ENCODE data around the gene GPR148.
"Not testable (repeated sequence)": the region's sequence is repeated elsewhere in the genome, so short reads cannot be mapped to it uniquely, and the experiment has no call there.

The GPR148 gene, protein sequence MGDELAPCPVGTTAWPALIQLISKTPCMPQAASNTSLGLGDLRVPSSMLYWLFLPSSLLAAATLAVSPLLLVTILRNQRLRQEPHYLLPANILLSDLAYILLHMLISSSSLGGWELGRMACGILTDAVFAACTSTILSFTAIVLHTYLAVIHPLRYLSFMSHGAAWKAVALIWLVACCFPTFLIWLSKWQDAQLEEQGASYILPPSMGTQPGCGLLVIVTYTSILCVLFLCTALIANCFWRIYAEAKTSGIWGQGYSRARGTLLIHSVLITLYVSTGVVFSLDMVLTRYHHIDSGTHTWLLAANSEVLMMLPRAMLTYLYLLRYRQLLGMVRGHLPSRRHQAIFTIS

GRCh38 chr2:130728549-130729316 lies at the start of gene GPR148:
GPR148 (plus strand) TSS chr2:130729070; CDS start chr2:130729152, 82 bp downstream.
- DNase-seq (ENCODE audit: low spot score): no peak

- DNase-seq (ENCODE audit: low spot score): not testable (repeated sequence)
Measured at GRCh38 chr2:130692041-130692770, 36.7 kb upstream of the GPR148 start.

- DNase-seq (ENCODE audit: low spot score): peak; percentile 11
Measured at GRCh38 chr2:130693474-130693873, 35.4 kb upstream of the GPR148 start.

- not testable (repeated sequence) for DNase-seq (ENCODE audit: low spot score)
Measured at GRCh38 chr2:130703250-130703649, 25.6 kb upstream of the GPR148 start.

DNA sequence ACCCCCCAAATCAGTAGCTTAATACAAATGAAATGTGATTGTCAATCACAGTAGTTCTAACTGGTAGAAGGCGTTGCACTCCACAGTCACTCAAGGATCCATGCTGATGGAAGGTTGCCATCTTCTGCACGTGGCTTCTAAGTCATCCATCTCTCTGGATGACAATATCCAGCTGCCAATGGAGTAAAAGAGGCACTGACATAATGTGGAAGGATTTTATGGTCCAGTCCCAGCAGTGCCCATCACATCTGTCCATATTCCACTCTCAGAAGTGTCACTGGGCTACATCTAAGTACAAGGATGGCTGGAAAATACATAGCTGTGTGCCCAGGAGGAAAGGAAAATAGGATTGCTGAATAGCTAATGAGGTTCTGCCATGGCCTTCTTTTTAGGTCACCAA lies 14.1 kb upstream of the GPR148 start:
- not testable (repeated sequence) for DNase-seq (ENCODE audit: low spot score)

GRCh38 chr2:130720036-130720435 lies 8.8 kb upstream of the GPR148 start:
- DNase-seq (ENCODE audit: low spot score): no peak

GRCh38 chr2:130720528-130720927 lies 8.3 kb upstream of the GPR148 start:
- DNase-seq (ENCODE audit: low spot score): no peak

DNA sequence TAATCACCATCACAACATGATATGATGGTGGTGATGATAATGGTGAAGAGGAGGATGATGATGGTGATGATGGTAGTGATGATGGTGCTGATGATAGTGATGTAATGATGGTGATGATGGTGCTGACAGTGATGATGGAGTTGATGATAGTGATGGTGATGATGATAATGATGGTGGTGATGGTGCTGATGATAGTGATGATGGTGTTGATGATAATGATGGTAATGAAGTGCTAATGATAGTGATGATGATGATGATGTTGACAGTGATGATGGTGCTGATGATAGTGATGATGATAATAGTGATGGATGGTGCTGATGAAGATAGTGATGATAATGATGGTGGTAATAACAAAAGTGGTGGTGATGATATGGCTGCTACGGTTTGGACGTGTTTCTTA lies 4.4 kb upstream of the GPR148 start:
- no peak for DNase-seq (ENCODE audit: low spot score)

GRCh38 chr2:130726614-130727180 lies 2.2 kb upstream of the GPR148 start:
- DNase-seq (ENCODE audit: low spot score): no peak

GRCh38 chr2:130727286-130727924 lies 1.5 kb upstream of the GPR148 start:
- peak; percentile 82 for DNase-seq (ENCODE audit: low spot score)

- no peak for DNase-seq (ENCODE audit: low spot score)
Measured at GRCh38 chr2:130728007-130728454, 839 bp upstream of the GPR148 start.

DNA sequence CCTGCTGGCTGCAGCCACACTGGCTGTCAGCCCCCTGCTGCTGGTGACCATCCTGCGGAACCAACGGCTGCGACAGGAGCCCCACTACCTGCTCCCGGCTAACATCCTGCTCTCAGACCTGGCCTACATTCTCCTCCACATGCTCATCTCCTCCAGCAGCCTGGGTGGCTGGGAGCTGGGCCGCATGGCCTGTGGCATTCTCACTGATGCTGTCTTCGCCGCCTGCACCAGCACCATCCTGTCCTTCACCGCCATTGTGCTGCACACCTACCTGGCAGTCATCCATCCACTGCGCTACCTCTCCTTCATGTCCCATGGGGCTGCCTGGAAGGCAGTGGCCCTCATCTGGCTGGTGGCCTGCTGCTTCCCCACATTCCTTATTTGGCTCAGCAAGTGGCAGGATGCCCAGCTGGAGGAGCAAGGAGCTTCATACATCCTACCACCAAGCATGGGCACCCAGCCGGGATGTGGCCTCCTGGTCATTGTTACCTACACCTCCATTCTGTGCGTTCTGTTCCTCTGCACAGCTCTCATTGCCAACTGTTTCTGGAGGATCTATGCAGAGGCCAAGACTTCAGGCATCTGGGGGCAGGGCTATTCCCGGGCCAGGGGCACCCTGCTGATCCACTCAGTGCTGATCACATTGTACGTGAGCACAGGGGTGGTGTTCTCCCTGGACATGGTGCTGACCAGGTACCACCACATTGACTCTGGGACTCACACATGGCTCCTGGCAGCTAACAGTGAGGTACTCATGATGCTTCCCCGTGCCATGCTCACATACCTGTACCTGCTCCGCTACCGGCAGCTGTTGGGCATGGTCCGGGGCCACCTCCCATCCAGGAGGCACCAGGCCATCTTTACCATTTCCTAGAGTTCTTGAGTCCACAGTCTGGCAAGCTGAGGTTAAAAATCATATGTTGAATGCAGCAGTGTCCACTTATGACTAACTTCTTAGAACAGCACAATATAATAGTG lies 741 bp downstream of the GPR148 start:
- no peak for DNase-seq (ENCODE audit: low spot score)

- not testable (repeated sequence) for DNase-seq (ENCODE audit: low spot score)
Measured at GRCh38 chr2:130732257-130732656, 3.4 kb downstream of the GPR148 start.

DNA sequence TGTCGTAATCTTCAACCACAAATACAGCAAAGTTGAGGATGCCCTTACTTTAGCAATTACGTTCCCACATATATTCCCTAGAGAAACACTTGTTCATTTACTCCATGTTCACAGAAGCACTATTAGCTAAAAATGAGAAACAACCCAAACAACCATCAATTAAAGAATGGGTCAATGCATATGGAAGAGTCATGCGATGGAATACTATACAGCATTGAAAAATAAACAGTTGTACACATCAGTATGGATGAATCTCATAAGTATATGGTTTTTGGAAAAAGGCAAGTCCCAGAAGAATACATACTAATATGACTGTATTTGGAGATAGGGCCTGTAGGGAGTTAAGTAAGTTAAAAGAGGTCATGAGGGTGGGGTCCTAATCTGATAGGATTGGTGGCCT lies 6.3 kb downstream of the GPR148 start:
- DNase-seq (ENCODE audit: low spot score): no peak

DNA sequence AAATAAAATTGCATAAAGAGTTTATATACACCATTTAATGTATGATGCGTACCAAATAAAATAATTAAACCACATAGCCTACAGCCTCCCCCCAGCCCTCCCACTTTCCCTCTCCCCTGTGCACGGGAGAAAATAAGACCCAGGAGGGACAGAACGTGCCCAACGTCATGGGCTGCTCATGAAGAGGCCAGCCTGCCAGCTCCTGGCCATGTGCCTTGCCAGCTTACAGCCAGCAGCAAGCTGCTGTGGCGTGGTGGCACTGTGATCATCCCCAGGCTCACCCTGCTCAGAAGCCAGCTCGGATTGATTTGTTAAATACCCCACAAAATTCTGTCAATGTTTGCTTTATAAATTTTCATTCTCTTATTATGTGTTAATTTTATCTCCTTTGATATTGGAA lies 7.6 kb downstream of the GPR148 start:
- no peak for DNase-seq (ENCODE audit: low spot score)

GRCh38 chr2:130737592-130737991 lies 8.7 kb downstream of the GPR148 start:
- no peak for DNase-seq (ENCODE audit: low spot score)

DNA sequence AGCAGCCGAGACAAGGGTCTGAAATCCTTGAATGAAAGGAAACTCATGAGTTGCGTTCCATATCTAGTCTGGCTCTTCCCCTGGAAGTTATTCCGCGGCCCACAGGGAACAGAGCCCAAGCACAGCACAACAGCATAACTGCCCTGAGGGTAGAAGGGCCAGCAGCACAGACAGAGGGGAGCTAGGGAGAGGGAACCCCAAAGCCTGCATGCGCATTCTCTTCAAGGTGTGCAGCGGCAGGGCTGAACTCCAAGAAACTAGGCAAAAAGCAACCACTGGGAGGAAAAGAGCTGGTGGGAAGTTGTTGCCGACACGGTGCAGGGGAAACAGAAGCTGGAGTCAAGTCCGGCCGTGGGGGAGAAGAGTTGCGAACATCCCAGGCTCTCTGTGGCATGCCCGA lies 11.8 kb downstream of the GPR148 start:
- no peak for DNase-seq (ENCODE audit: low spot score)

DNA sequence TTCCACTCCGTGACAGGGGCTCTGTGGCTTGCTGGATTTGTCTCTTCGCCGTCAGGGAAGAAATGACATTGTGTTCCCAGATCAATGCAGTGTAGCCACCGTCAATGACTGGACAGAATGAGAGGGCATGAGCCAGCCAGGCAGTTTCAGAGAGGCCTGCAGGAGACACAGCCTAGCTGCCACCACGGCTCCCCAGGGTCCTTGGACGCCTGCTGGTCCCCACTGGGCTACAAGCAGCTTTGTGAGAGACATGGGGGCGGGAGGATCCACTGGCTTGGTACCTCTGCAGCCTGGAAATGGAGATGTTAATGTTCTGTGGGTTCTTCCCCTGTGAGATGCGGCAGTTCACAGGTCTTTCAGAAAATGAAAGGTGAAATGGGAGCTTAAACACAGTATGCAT lies 14.4 kb downstream of the GPR148 start:
- no peak for DNase-seq (ENCODE audit: low spot score)

DNA sequence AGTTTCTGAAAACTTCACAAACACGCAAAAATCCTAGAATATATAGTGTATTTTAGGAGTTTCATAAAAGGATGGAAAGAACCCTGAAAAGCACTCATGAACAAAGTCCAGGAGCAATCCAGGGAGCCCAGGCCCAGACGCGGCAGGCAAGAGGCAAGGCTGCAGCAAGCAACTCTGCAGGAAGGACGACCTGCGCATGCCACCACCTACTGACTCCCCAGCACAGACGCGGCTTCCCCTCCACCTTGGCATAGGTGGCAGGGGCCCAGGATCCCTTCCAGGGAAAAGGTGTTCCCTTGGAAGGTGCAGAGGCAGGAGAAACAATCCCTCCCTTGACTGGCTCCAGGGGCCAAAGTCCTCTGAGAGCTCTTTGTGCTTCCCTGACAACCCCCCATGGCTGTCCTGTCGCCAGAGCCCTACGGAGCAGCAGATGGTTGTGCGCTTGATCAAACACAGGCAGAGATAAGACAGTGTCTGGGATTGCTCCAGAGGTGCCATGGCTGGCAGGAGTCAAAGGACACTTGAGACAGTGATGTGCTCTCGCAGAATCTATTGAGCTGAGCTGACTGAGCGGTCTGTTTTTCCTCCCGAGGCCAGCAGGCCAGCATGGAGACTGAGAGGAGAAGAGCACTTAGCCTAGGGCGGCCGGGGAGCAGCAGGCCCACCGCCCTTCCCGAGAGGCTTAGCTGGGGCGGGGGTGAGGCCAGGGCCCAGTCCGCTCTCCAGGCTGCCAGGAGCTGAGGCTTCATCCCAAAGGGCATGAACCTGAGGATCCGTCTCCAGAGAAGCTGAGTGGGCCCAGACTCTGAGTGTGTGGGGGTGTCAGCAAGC lies 15.6 kb downstream of the GPR148 start:
- no peak for DNase-seq (ENCODE audit: low spot score)

DNA sequence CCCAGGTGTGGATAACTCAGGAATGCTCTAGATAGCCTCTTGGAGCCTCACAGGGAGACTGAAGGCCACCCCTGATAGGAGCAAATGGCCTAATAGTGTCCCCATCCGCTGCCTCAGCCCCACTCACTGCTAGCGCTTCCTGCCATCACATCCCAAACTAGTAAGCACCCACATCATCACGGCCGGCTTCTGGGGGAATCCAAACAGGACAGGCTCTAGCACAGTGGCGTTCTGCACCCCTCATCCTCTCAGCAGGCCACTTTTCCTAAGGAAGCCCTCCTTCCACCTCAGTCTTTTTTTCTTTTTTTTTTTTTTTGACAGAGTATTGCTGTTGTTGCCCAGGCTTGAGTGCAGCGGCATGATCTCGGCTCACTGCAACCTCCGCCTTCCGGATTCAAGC lies 20.2 kb downstream of the GPR148 start:
- no peak for DNase-seq (ENCODE audit: low spot score)

All from AG20443 (cell line).